HCT116 (cell line): ENCODE measurements around the gene CDH2.

Source experiments
- EGR1 ChIP-seq: IDR thresholded peaks from 2 replicates; pipeline ENCODE4 v1.6.1; 2012; ENCODE audit warnings: low read depth
- EZH2 ChIP-seq: fragments of 200-600 bp; sonication (generic); IDR thresholded peaks from 2 replicates; pipeline ENCODE4 v1.6.1; 2017; ENCODE audit warnings: antibody characterized with exemption, mixed run types
- EZH2phosphoT487 ChIP-seq: fragments of 200-600 bp; IDR thresholded peaks from 2 replicates; pipeline ENCODE4 v1.6.1; 2018; ENCODE audit warnings: antibody characterized with exemption, borderline replicate concordance
- POLR2A ChIP-seq: IDR thresholded peaks from 2 replicates; pipeline ENCODE4 v1.7.0; 2011; ENCODE audit warnings: borderline replicate concordance; ENCODE audit not compliant: insufficient read depth, insufficient read length; ENCODE audit errors: extremely low read depth
- POLR2AphosphoS5 ChIP-seq: IDR thresholded peaks from 2 replicates; pipeline ENCODE4 v1.6.1; 2011; ENCODE audit warnings: mild to moderate bottlenecking, low read depth, low read length, moderate library complexity
- ZBTB33 ChIP-seq: IDR thresholded peaks from 2 replicates; pipeline ENCODE4 v1.6.1; 2011; ENCODE audit warnings: mild to moderate bottlenecking, low read length, moderate library complexity; ENCODE audit not compliant: insufficient replicate concordance; ENCODE audit errors: extremely low read depth
- TF ChIP-seq, protein P1 (sequence below), 3 experiments: fragments of 200-600 bp in 1 of 3; sonication (generic) in 1 of 3; IDR thresholded peaks in 2 of 3; conservative IDR thresholded peaks in 1 of 3; 2 replicates each; pipeline ENCODE4 v1.5.1; 2012 to 2017; ENCODE audit warnings: low read depth in 2 of 3, low read length in 2 of 3, antibody characterized with exemption in 1 of 3, borderline replicate concordance in 1 of 3, control low read depth in 1 of 3, mild to moderate bottlenecking in 1 of 3, mixed read lengths in 1 of 3, mixed run types in 1 of 3, moderate library complexity in 1 of 3; ENCODE audit not compliant: insufficient read depth in 1 of 3
- TF ChIP-seq, protein P2 (sequence below): IDR thresholded peaks from 2 replicates; pipeline ENCODE4 v1.6.1; 2012

GRCh38 chr18:28015671-28016070 is 161.3 kb downstream of the CDH2 start:
- TF ChIP-seq, protein P1, sequence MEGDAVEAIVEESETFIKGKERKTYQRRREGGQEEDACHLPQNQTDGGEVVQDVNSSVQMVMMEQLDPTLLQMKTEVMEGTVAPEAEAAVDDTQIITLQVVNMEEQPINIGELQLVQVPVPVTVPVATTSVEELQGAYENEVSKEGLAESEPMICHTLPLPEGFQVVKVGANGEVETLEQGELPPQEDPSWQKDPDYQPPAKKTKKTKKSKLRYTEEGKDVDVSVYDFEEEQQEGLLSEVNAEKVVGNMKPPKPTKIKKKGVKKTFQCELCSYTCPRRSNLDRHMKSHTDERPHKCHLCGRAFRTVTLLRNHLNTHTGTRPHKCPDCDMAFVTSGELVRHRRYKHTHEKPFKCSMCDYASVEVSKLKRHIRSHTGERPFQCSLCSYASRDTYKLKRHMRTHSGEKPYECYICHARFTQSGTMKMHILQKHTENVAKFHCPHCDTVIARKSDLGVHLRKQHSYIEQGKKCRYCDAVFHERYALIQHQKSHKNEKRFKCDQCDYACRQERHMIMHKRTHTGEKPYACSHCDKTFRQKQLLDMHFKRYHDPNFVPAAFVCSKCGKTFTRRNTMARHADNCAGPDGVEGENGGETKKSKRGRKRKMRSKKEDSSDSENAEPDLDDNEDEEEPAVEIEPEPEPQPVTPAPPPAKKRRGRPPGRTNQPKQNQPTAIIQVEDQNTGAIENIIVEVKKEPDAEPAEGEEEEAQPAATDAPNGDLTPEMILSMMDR (IDR thresholded peaks at IDR 0.05 in 2 of 3, conservative IDR thresholded peaks at IDR 0.05 in 1 of 3; ENCODE audit: borderline replicate concordance in 1 of 3, insufficient read depth in 1 of 3, low read depth in 2 of 3, low read length in 2 of 3), result no peak
- TF ChIP-seq EZH2 (no peak), ZBTB33 (no peak), POLR2AphosphoS5 (no peak), POLR2A (no peak), EZH2phosphoT487 (no peak), EGR1 (no peak)
- TF ChIP-seq, protein P2, sequence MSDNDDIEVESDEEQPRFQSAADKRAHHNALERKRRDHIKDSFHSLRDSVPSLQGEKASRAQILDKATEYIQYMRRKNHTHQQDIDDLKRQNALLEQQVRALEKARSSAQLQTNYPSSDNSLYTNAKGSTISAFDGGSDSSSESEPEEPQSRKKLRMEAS, result no peak
